Head of caudate nucleus (tissue), 42 donors: ENCODE data around the gene NAA25.
A peak's percentile ranks its signal among the peaks of the same experiment; 100 is the strongest.
"Not testable (repeated sequence)": the region's sequence is repeated elsewhere in the genome, so short reads cannot be mapped to it uniquely, and the experiment has no call there.

Experiments
- DNase-seq, 42 donors: peaks; one replicate each; pipeline versions ENCODE4 v3.0.0 to v3.0.0-alpha.2; 2020 to 2021; ENCODE audit warnings: mixed read lengths in 7 of 42
- intact Hi-C: fragments of 100-400 bp; cut with DNase I; formaldehyde crosslinking; loops from one replicate; pipeline ENCODE4 v1.15.0; 2022

The NAA25 gene

DNA sequence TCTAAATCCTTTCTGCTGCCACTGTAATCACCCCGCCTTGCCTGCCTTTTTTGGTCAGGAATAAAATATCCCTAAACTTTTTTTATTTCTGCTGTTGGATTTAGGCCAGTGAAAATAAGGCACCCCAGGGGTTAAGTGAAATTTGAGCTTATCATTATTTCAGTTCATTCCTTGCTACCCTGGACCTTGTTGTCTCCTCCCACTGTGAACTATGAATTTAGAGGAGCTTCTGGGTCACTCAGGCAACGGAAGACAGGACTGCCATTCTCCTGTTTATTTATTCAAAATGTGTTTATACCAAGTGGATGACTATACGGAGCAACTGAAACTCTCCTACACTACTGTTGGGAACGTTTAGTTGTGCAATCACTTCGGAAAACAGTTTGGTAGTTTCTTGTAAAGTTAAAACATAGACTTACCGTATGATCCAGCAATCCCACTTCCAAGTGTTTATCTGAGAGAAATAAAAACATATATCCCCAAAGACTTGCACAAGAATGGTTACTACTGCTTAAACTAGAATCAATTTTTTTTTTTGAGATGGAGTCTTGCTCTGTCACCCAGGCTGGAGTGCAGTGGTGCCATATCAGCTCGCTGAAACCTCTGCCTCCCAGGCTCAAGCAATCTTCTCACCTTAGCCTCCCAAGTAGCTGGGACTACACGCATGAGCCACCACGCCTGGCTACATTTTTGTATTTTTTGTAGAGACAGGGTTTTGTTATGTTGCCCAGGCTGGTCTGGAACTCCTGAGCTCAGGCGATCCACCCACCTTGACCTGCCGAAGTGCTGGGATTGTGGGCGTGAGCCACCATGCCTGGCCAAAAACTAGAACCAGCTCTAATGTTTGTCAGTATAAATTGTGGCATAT lies 14.5 kb upstream of the NAA25 start:
- intact Hi-C loops: loop anchor here (10.0 kb wide), 2 partner anchors 62 to 262 kb away; partner anchors contain the start of gene HECTD4
- DNase-seq: peak in 2 of 42 donors; percentile 0 to 32

- intact Hi-C loops: loop anchor here (10.0 kb wide), 2 partner anchors 63 to 263 kb away; partner anchors contain the start of gene HECTD4
These were observed 13.4 kb upstream of the NAA25 start for GRCh38 chr12:112121780-112122565.

GRCh38 chr12:112117685-112118084 lies 9.1 kb upstream of the NAA25 start:
- no peak for DNase-seq

More at GRCh38 chr12:112121780-112122565, 13.4 kb upstream of the NAA25 start:
- DNase-seq: peak; percentile 32 to 88 (median 55)

GRCh38 chr12:112116232-112117060 lies 7.9 kb upstream of the NAA25 start:
- intact Hi-C loops: no loop called here
- DNase-seq: peak; percentile 68 to 94 (median 88)

More at GRCh38 chr12:112117685-112118084, 9.1 kb upstream of the NAA25 start:
- intact Hi-C loops: no loop called here

DNA sequence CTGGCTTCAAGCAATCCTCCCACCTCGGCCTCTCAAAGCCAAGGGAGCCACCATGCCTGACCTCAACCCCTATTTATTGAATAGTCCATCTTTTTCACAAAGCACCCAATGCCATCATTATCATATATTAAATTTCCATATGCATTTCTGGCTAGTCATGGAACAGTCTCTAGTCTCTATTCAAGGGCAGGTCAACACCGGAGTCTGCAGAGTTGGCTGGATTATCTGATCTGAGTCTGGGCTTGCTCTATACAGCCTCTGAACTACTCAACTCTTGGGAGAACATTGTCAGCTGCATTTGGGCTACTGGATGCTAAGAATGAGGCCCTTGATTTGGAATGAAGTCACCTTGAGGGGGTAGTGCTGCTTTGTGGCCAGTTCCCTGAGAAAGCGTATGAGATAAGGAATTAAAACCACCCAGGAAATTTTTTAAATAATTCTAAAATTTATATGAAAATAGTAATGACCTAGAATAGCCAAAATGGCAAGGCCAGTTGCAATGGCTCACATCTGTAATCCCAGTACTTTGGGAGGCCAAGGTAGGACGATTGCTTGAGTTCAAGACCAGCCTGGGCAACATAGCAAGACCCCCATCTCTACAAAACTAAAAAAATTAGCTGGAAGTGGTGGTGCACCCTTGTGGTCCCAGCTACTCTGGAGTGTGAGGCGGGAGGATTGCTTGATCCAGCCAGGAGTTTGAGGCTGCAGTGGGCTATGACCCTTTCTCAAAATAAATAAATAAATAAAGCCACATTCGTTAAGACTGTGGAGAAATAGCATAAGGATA lies 6.9 kb upstream of the NAA25 start:
- intact Hi-C loops: no loop called here
- peak in 1 of 42 donors; percentile 16 for DNase-seq

DNA sequence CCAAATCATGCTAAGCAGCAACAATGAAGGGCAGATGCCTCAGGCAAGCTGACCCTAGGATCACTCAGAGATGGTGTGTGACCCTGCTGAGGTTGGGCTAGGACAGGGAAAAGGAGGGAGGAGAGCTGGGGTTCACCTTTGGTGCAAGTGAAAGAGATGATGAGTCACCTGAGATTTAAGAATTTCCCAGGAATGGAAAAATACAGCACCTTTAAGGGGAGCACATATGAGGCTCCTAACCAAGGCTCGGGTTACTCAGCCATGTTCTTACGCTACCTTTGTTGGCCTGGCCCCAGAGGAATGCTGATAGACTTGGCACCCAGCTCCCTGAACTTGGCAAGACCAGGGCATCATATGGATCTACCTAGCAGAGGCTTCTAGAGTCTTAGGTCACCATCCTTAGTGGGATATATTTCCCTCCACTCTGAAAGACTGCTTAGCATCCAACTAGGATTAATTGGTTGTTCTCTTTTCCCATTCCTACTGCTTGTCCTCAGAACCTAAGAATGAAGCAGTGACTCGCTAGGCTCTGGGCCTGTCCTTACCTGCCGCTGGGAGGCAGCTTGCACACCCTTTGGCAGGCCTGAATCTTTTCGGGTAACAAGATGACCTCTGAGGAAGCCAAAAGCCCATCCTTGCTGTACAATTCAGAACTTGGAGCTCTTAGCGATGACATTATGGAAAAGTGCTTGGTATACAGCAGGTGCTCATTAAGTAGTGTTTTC lies 4.0 kb upstream of the NAA25 start:
- intact Hi-C loops: no loop called here
- DNase-seq: no peak

DNA sequence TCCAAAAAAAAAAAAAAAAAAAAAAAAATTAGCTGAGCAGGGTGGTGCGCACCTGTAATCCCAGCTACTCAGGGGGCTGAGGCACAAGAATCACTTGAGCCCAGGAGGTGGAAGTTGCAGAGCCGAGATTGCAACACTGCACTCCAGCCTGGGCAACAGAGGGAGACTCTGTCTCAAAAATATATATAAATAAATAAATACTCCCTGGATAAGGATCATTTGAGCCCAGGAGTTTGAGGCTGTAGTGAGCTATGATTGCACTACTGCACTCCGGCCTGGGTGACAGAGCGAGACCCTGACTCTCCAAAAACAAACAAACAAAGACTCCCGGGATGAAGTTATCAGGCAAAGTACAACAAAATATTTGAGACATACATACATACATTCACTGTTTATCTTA lies 3.3 kb upstream of the NAA25 start:
- intact Hi-C loops: no loop called here
- peak in 1 of 42 donors; percentile 19 for DNase-seq

GRCh38 chr12:112110787-112111662 lies 2.4 kb upstream of the NAA25 start:
- intact Hi-C loops, DNase-seq: not testable (repeated sequence)

DNA sequence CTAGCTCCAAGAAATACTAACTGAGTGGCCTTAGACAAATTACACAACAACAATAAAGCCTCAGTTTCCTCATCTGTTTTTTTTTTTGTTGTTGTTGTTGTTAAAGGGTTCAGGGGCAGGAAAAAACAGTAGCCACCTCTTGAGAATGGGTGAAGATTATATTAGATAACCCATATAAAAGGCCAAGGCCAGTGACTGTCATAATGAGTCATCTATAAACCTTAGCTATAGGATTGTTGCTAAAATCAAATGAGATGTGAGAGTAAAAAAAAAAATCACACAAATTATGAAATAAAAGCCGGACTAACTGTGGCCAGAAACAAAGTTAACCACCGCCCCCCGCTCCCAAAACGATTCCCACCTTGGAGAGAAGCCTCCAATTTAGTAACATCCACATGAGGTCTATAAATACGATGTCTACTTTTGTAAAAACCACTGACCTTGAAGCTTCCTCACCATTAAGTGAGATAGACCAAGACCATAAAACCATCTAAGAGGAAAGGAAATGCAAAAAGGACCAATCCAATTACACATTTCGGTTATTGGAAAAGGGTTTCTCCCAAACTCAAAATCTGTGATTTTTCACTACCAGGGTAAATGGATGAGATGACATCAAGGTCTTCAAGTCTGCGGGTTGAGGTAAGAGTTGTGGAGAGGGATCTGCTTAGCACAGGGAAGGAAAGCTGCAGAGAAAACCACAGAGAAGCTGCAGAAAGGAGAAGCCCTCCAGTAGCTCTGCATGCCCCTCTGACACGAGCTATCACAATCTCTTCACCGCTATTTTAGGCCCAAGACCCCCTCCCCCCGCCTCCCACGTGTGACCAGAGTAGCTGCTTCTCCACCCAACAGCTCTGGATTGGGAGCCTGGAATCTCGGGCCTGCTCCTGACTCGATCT lies 1.0 kb downstream of the NAA25 start:
- peak in 40 of 42 donors; percentile 15 to 73 (median 53) for DNase-seq
- intact Hi-C loops: loop anchor here (1.0 to 10.0 kb wide), 2 partner anchors 18 to 93 kb away; partner anchors contain the start of genes ERP29, TMEM116 and TRAFD1

GRCh38 chr12:112105891-112106290 lies 2.7 kb downstream of the NAA25 start:
- DNase-seq: no peak

GRCh38 chr12:112103758-112104503 lies 4.7 kb downstream of the NAA25 start:
- DNase-seq: peak in 3 of 42 donors; percentile 10 to 30 (median 22)
- intact Hi-C loops: loop anchor here (10.0 kb wide), 1 partner anchor 89 kb away; the partner anchor contains the start of genes ERP29 and TMEM116

More at GRCh38 chr12:112105891-112106290, 2.7 kb downstream of the NAA25 start:
- intact Hi-C loops: loop anchor here (10.0 kb wide), 1 partner anchor 91 kb away; the partner anchor contains the start of genes ERP29 and TMEM116

DNA sequence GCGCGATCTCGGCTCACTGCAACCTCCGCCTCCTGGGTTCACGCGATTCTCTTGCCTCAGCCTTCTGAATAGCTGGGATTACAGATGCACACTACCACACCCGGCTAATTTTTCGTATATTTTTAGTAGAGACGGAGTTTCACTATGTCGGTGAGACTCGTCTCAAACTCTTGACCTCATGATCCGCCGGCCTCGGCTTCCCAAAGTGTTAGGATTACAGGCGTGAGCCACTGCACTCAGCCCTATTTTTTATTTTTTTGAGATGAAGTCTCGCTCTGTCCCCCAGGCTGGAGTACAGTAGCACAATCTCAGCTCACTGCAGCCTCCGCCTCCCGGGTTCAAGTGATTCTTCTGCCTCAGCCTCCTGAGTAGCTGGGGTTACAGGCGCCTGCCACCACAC lies 5.8 kb downstream of the NAA25 start:
- intact Hi-C loops: loop anchor here (10.0 kb wide), 1 partner anchor 88 kb away; the partner anchor contains the start of genes ERP29 and TMEM116
- DNase-seq: not testable (repeated sequence)

- no peak for DNase-seq
- intact Hi-C loops: loop anchor here (10.0 kb wide), 1 partner anchor 87 kb away; the partner anchor contains the start of genes ERP29 and TMEM116
These were observed 6.5 kb downstream of the NAA25 start for GRCh38 chr12:112102127-112102526.

DNA sequence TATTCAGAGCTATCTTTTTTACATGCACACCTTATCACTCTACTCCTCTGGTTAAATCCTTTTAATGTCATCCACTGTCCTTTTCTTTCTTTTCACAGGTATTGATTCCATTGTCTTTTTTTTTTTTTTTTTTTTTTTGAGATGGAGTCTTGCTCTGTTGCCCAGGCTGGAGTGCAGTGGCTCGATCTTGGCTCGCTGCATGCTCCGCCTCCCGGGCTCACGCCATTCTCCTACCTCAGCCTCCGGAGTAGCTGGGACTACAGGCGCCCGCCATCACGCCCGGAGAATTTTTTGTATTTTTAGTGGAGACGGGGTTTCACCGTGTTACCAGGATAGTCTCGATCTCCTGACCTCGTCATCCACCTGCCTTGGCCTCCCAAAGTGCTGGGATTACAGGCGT lies 8.1 kb downstream of the NAA25 start:
- not testable (repeated sequence) for DNase-seq
- intact Hi-C loops: loop anchor here (10.0 kb wide), 1 partner anchor 86 kb away; the partner anchor contains the start of genes ERP29 and TMEM116
